Prostate gland (tissue), 2 donors: ENCODE measurements around the gene IRX4.

Experiments
- POLR2A ChIP-seq: fragments of 450-650 bp; IDR thresholded peaks from one replicate; pipeline ENCODE4 v1.6.1; 2016; ENCODE audit warnings: antibody characterized with exemption, mild to moderate bottlenecking
- POLR2AphosphoS5 ChIP-seq: sonication (generic); formaldehyde crosslinking; IDR thresholded peaks from one replicate; pipeline ENCODE4 v1.6.1; 2017; ENCODE audit warnings: antibody characterized with exemption
- TF ChIP-seq, protein P1 (sequence below), 4 experiments: fragments of 200-600 bp in 2 of 4; fragments of 450-650 bp in 2 of 4; sonication (generic) in 2 of 4; IDR thresholded peaks; 1 replicate in 3 of 4; 2 replicates in 1 of 4; pipeline ENCODE4 v1.5.1; 2016 to 2019; ENCODE audit warnings: antibody characterized with exemption in 4 of 4, mild to moderate bottlenecking in 2 of 4, moderate library complexity in 2 of 4

DNA sequence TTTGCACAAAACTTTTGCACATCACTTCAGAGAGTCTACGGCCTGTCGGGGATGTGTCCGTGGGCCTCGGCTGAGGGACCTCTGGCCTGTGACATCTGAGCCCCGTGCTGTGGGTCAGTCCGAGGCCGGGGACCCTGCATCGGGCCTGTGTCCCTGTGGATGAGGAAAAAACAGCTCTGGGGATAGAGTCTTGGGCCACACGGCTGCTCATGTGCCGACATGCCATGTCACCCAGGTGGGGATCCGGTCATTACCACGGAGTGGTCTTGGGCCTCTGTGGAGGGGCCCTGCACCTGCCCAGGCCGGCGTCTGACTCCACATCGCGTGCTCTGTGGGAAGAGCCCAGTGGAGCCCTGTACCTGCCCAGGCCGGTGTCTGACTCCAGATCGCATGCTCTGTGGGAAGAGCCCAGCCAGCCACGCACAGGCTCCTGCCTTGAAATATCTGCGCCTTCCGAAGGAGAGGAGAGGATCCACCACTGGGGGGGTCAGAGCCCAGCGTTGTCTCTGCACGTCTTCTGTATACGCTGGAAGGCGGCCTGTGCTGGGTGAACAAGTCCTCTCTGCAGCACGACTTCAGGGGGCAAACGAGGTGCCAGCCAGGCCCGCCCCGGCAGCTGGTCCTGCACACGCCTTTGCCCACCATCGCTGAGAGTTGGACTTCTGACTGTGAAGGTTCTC lies 27.5 kb upstream of the IRX4 start:
- TF ChIP-seq, protein P1, sequence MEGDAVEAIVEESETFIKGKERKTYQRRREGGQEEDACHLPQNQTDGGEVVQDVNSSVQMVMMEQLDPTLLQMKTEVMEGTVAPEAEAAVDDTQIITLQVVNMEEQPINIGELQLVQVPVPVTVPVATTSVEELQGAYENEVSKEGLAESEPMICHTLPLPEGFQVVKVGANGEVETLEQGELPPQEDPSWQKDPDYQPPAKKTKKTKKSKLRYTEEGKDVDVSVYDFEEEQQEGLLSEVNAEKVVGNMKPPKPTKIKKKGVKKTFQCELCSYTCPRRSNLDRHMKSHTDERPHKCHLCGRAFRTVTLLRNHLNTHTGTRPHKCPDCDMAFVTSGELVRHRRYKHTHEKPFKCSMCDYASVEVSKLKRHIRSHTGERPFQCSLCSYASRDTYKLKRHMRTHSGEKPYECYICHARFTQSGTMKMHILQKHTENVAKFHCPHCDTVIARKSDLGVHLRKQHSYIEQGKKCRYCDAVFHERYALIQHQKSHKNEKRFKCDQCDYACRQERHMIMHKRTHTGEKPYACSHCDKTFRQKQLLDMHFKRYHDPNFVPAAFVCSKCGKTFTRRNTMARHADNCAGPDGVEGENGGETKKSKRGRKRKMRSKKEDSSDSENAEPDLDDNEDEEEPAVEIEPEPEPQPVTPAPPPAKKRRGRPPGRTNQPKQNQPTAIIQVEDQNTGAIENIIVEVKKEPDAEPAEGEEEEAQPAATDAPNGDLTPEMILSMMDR (IDR thresholded peaks at IDR 0.05) = no peak
- no peak for TF ChIP-seq POLR2AphosphoS5
- TF ChIP-seq POLR2A = no peak
